ENCODE data around the gene TUBE1.

TUBE1 gene

GRCh38 chr6:112123982-112124381, 36.7 kb upstream of the TUBE1 start:
- no peaks in the 10 kb centered on the region for H3K36me3 ChIP-seq (ENCODE audit: low read length)
- H3K9me2 ChIP-seq (replicated peaks; ENCODE audit: insufficient read depth, low read length) = no peaks in the 10 kb centered on the region
- no peaks in the 10 kb centered on the region for H3K27me3 ChIP-seq (ENCODE audit: low read length)
- H3F3A ChIP-seq (ENCODE audit: insufficient read depth) = no peaks in the 10 kb centered on the region
- H3K27ac ChIP-seq (ENCODE audit: low read depth, low read length) = no peak overlapping the region
- no peak overlapping the region for H3K4me2 ChIP-seq (ENCODE audit: low read depth, low read length, poor library complexity, severe bottlenecking)
- no peak overlapping the region for H3K4me3 ChIP-seq (ENCODE audit: insufficient read depth, low read length, poor library complexity, severe bottlenecking)
- no peak overlapping the region for H3K9ac ChIP-seq (ENCODE audit: low read length)
- no peaks in the 10 kb centered on the region for H3K79me2 ChIP-seq (ENCODE audit: insufficient read depth, low read length)
- no peaks in the 10 kb centered on the region for H4K20me1 ChIP-seq (ENCODE audit: low read depth, low read length)
- TF ChIP-seq, protein P1, sequence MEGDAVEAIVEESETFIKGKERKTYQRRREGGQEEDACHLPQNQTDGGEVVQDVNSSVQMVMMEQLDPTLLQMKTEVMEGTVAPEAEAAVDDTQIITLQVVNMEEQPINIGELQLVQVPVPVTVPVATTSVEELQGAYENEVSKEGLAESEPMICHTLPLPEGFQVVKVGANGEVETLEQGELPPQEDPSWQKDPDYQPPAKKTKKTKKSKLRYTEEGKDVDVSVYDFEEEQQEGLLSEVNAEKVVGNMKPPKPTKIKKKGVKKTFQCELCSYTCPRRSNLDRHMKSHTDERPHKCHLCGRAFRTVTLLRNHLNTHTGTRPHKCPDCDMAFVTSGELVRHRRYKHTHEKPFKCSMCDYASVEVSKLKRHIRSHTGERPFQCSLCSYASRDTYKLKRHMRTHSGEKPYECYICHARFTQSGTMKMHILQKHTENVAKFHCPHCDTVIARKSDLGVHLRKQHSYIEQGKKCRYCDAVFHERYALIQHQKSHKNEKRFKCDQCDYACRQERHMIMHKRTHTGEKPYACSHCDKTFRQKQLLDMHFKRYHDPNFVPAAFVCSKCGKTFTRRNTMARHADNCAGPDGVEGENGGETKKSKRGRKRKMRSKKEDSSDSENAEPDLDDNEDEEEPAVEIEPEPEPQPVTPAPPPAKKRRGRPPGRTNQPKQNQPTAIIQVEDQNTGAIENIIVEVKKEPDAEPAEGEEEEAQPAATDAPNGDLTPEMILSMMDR (IDR thresholded peaks at IDR 0.05; ENCODE audit: insufficient read depth, low read length, poor library complexity, severe bottlenecking) = no peak
- TF ChIP-seq EZH2phosphoT487 (conservative IDR thresholded peaks at IDR 0.05; ENCODE audit: low read length) = no peak
- no peaks in the 10 kb centered on the region for H3K9me3 ChIP-seq (ENCODE audit: insufficient read depth, low read length)
- no peak overlapping the region for H2AFZ ChIP-seq (ENCODE audit: low read depth, low read length, severe bottlenecking)

DNA sequence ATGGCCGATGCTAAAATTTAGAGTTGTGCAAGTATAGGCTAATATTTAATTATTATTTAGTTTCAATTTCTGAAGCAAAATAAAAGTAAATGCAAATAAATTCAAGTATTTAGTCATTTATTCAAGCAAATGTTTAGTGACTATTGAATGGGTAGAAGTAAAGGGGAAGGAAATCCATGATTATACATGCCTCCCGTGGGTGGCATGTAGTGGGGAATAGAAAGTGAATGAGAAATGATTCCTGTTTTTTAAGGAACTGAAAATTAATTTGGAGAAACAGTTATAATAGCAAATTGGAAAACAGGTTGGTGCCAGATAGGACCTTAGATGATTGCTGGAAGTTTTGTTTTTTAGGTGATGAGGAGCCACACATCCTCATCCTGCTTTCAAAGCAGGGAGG, 35.5 kb upstream of the TUBE1 start:
- Histone ChIP-seq H3K9me3 (ENCODE audit: insufficient read depth, low read length) (no peaks in the 10 kb centered on the region), H4K20me1 (ENCODE audit: low read depth, low read length) (no peaks in the 10 kb centered on the region), H3K36me3 (ENCODE audit: low read length) (no peaks in the 10 kb centered on the region), H3K9ac (ENCODE audit: low read length) (no peak overlapping the region), H3K79me2 (ENCODE audit: insufficient read depth, low read length) (no peaks in the 10 kb centered on the region), H3K4me2 (ENCODE audit: low read depth, low read length, poor library complexity, severe bottlenecking) (no peak overlapping the region), H3K9me2 (replicated peaks; ENCODE audit: insufficient read depth, low read length) (no peaks in the 10 kb centered on the region), H3K27me3 (ENCODE audit: low read length) (no peaks in the 10 kb centered on the region), H3F3A (ENCODE audit: insufficient read depth) (no peaks in the 10 kb centered on the region), H2AFZ (ENCODE audit: low read depth, low read length, severe bottlenecking) (no peak overlapping the region), H3K27ac (ENCODE audit: low read depth, low read length) (no peak overlapping the region), H3K4me3 (ENCODE audit: insufficient read depth, low read length, poor library complexity, severe bottlenecking) (no peak overlapping the region)
- TF ChIP-seq, protein P1 (IDR thresholded peaks at IDR 0.05; ENCODE audit: insufficient read depth, low read length, poor library complexity, severe bottlenecking) = no peak
- TF ChIP-seq EZH2phosphoT487 (conservative IDR thresholded peaks at IDR 0.05; ENCODE audit: low read length) = no peak

DNA sequence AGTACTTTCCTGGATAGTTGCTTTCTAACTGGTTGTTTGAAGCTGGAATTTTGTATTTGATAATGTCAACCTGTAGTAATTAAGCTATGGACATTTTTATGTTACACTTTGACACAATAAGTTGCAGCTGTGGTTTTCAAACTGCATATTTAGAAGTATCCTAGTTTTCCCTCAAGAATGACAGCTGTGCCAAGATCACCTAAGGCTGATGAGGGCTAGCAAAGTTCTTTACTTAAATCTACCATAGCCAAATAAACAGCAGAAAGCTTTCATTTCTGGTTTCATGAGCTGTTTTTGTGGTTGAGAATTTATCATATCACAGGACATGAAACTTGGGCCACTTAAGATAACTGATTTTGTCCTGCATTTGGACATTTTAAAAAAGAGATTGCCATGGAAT, 30.8 kb upstream of the TUBE1 start:
- Histone ChIP-seq H3K9me2 (replicated peaks; ENCODE audit: insufficient read depth, low read length) (no peaks in the 10 kb centered on the region), H3K4me3 (ENCODE audit: insufficient read depth, low read length, poor library complexity, severe bottlenecking) (no peak overlapping the region), H3F3A (ENCODE audit: insufficient read depth) (no peaks in the 10 kb centered on the region)

More for the DNA sequence above, 30.8 kb upstream of the TUBE1 start:
- no peak overlapping the region for H3K4me2 ChIP-seq (ENCODE audit: low read depth, low read length, poor library complexity, severe bottlenecking)
- H3K27me3 ChIP-seq (ENCODE audit: low read length) = no peaks in the 10 kb centered on the region
- H3K79me2 ChIP-seq (ENCODE audit: insufficient read depth, low read length) = no peaks in the 10 kb centered on the region
- no peak overlapping the region for H3K27ac ChIP-seq (ENCODE audit: low read depth, low read length)
- TF ChIP-seq EZH2phosphoT487 (conservative IDR thresholded peaks at IDR 0.05; ENCODE audit: low read length) = no peak
- TF ChIP-seq, protein P1 (IDR thresholded peaks at IDR 0.05; ENCODE audit: insufficient read depth, low read length, poor library complexity, severe bottlenecking) = no peak
- no peaks in the 10 kb centered on the region for H3K36me3 ChIP-seq (ENCODE audit: low read length)
- no peaks in the 10 kb centered on the region for H3K9me3 ChIP-seq (ENCODE audit: insufficient read depth, low read length)
- H3K9ac ChIP-seq (ENCODE audit: low read length) = no peak overlapping the region
- H2AFZ ChIP-seq (ENCODE audit: low read depth, low read length, severe bottlenecking) = no peak overlapping the region
- no peaks in the 10 kb centered on the region for H4K20me1 ChIP-seq (ENCODE audit: low read depth, low read length)
